Cardiac muscle cell (in vitro differentiated cells and primary cell): ENCODE measurements around the gene TSEN34. TPM values are rescaled to one million over a fixed set of nuclear protein-coding genes. Genes with fewer than 3 reads are reported as not detected.

Experiments used
- DNase-seq, 2 donors: peaks; one replicate each; pipeline versions ENCODE4 v3.0.0 to v3.0.0-alpha.2; 2010 to 2017; ENCODE audit warnings: low read depth in 1 of 2, low spot score in 1 of 2
- H3K27ac ChIP-seq: fragments of 200-600 bp; sonication (generic); 2 replicates; pipeline ENCODE4 v1.5.1; 2016
- H3K27me3 ChIP-seq: fragments of 200-600 bp; sonication (generic); 2 replicates; pipeline ENCODE4 v1.6.0; 2016; ENCODE audit warnings: control low read depth
- H3K36me3 ChIP-seq: fragments of 200-600 bp; sonication (generic); 2 replicates; pipeline ENCODE4 v1.5.1; 2016; ENCODE audit warnings: control low read depth
- H3K4me1 ChIP-seq: fragments of 200-600 bp; sonication (generic); 2 replicates; pipeline ENCODE4 v1.8.1; 2017; ENCODE audit warnings: low read depth, mild to moderate bottlenecking, mixed run types
- H3K4me3 ChIP-seq: fragments of 200-600 bp; sonication (generic); 2 replicates; pipeline ENCODE4 v1.5.1; 2016; ENCODE audit warnings: mild to moderate bottlenecking
- H3K9me3 ChIP-seq: fragments of 200-600 bp; sonication (generic); 2 replicates; pipeline ENCODE4 v1.5.1; 2017; ENCODE audit warnings: low read depth, mild to moderate bottlenecking, control low read depth
- polyA plus RNA-seq: library from polyadenylated mRNA; unstranded; fragments of >200 nt; fragmentation: Nextera tagmentation; extraction: Ambion mirVana; gene quantifications from 2 replicates; pipeline ENCODE4 v1.2.1, GENCODE V29; 2016
- total RNA-seq: library from RNA; depleted of rRNA; stranded (reverse); fragments of >200 nt; gene quantifications from 2 replicates; pipeline ENCODE4 v1.2.3, GENCODE V29; 2016
- TF ChIP-seq, protein P1 (sequence below): IDR thresholded peaks from 2 replicates; pipeline ENCODE4 v1.5.1; 2012; ENCODE audit warnings: low read depth, mild to moderate bottlenecking, low read length

The TSEN34 gene
- total and polyA plus RNA-seq, 2 experiments from 2014 or later: 113 to 114 TPM

DNA sequence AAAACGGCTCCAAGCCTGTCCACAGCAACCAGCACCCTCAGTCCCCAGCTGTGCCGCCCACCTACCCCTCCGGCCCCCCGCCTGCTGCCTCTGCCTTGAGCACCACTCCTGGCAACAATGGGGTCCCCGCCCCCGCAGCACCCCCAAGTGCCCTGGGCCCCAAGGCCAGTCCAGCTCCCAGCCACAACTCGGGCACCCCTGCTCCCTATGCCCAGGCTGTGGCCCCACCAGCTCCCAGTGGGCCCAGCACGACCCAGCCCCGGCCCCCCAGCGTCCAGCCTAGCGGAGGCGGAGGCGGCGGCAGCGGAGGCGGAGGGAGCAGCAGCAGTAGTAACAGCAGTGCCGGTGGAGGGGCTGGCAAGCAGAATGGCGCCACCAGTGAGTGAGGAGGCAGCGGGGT, 43.0 kb upstream of the TSEN34 start:
- Histone ChIP-seq H3K36me3 (peaks cover 77% of the 10 kb centered on the region), H3K27me3 (no peaks in the 10 kb centered on the region), H3K27ac (no peak overlapping the region), H3K9me3 (no peaks in the 10 kb centered on the region), H3K4me3 (no peak overlapping the region), H3K4me1 (no peaks in the 10 kb centered on the region)
- TF ChIP-seq, protein P1, sequence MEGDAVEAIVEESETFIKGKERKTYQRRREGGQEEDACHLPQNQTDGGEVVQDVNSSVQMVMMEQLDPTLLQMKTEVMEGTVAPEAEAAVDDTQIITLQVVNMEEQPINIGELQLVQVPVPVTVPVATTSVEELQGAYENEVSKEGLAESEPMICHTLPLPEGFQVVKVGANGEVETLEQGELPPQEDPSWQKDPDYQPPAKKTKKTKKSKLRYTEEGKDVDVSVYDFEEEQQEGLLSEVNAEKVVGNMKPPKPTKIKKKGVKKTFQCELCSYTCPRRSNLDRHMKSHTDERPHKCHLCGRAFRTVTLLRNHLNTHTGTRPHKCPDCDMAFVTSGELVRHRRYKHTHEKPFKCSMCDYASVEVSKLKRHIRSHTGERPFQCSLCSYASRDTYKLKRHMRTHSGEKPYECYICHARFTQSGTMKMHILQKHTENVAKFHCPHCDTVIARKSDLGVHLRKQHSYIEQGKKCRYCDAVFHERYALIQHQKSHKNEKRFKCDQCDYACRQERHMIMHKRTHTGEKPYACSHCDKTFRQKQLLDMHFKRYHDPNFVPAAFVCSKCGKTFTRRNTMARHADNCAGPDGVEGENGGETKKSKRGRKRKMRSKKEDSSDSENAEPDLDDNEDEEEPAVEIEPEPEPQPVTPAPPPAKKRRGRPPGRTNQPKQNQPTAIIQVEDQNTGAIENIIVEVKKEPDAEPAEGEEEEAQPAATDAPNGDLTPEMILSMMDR: no peak
- no peak for DNase-seq

DNA sequence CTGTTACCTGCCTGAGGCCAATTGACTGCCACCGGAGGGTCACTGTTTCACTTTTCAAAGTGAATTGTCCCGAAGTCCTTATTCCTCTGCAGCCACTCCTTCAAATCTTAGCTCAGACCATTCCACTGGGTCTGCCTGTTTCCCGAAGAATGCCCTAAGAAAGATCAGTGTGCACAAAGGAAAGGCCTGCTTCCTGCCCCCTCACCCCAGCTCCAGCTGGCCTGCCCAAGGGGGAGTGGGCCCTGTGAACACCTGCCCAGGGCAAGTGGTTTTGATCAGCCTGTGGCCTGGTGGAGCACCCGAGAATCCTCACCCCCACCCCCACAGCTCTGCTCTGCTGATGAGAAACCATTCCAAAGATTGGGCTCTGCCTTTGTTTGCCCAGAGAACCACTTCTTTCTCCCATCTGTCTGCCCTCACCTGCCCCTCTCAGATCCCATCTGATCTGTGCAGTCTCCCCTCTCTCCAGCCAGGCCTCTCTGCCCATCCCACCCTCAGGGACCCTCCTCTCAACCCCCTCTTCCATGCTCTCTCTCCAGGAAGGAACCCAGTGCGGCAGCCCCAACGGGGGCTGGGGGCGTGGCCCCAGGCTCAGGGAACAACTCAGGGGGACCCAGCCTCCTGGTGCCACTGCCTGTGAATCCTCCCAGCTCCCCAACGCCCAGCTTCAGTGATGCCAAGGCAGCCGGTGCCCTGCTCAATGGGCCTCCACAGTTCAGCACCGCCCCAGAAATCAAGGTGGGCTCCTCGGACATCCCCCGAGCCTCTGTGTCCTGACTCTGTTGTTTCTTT, 41.9 kb upstream of the TSEN34 start:
- no peak overlapping the region for H3K27ac ChIP-seq
- TF ChIP-seq, protein P1: no peak
- H3K9me3 ChIP-seq: no peaks in the 10 kb centered on the region
- no peaks in the 10 kb centered on the region for H3K27me3 ChIP-seq
- no peaks in the 10 kb centered on the region for H3K4me1 ChIP-seq
- peaks cover 77% of the 10 kb centered on the region for H3K36me3 ChIP-seq
- DNase-seq: no peak
- H3K4me3 ChIP-seq: no peak overlapping the region

GRCh38 chr19:54151362-54152035, 39.6 kb upstream of the TSEN34 start:
- Histone ChIP-seq H3K4me3 (no peak overlapping the region), H3K27ac (no peak overlapping the region), H3K36me3 (peaks cover 69% of the 10 kb centered on the region), H3K4me1 (no peaks in the 10 kb centered on the region), H3K27me3 (no peaks in the 10 kb centered on the region), H3K9me3 (no peaks in the 10 kb centered on the region)
- no peak for DNase-seq
- TF ChIP-seq, protein P1: no peak

GRCh38 chr19:54152267-54152666, 38.8 kb upstream of the TSEN34 start:
- no peaks in the 10 kb centered on the region for H3K27me3 ChIP-seq
- TF ChIP-seq, protein P1: no peak
- H3K4me1 ChIP-seq: no peaks in the 10 kb centered on the region
- H3K4me3 ChIP-seq: no peak overlapping the region
- no peaks in the 10 kb centered on the region for H3K9me3 ChIP-seq
- H3K27ac ChIP-seq: no peak overlapping the region
- peaks cover 65% of the 10 kb centered on the region for H3K36me3 ChIP-seq
- DNase-seq: no peak

DNA sequence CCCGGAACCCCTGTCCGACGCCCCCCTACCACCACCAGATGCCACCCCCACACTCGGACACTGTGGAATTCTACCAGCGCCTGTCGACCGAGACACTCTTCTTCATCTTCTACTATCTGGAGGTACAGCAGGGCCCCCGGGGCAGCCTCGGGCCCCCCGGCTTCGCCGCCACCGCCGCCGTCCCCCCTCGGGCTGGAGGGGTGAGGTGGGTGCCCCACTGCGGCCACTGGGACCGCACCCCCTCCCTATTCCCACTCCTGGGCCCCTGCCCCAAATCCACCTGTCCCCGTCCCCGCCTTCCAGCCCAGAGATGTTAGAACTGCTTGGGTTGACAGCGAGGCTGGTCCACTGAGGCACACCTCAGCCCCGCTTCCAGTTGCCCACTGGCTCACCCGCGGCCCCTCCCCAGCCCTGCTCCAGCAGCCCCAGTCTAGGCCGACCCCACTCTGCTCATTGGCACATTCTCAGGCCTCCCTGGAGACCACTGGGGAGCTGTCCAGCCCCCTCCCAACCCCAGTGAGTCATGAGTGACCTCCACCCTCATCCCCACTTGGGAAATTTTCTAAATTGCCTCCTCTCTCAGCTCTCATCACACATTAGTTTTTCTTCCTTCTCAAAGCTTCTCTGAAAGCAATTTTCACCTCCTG, 38.1 kb upstream of the TSEN34 start:
- H3K27ac ChIP-seq: no peak overlapping the region
- H3K9me3 ChIP-seq: no peaks in the 10 kb centered on the region
- H3K4me3 ChIP-seq: no peak overlapping the region
- DNase-seq: no peak
- no peaks in the 10 kb centered on the region for H3K4me1 ChIP-seq
- TF ChIP-seq, protein P1: no peak
- peaks cover 62% of the 10 kb centered on the region for H3K36me3 ChIP-seq
- no peaks in the 10 kb centered on the region for H3K27me3 ChIP-seq
